HL-60 (cell line): ENCODE measurements around the gene ZFP36.

Experiments
- DNase-seq, 2 experiments: peaks; one replicate each; pipeline ENCODE4 v3.0.0-alpha.2; 2010 to 2020; ENCODE audit warnings: low read depth in 1 of 2, low spot score in 1 of 2
- H3K27ac ChIP-seq: fragments of 250-450 bp; sonication (Bioruptor Pico); replicated peaks from 2 replicates; pipeline ENCODE4 v1.5.1; 2020; ENCODE audit warnings: mild to moderate bottlenecking, moderate library complexity
- H3K27me3 ChIP-seq: fragments of 250-450 bp; sonication (Bioruptor Pico); 2 replicates; pipeline ENCODE4 v1.5.1; 2021; ENCODE audit warnings: mild to moderate bottlenecking, moderate library complexity; ENCODE audit not compliant: insufficient read depth, poor library complexity, severe bottlenecking
- H3K4me3 ChIP-seq: replicated peaks from 2 replicates; pipeline ENCODE4 v1.5.1; 2011; ENCODE audit warnings: mild to moderate bottlenecking, control low read depth, low read length; ENCODE audit not compliant: insufficient read depth
- GABPA ChIP-seq: IDR thresholded peaks from 2 replicates; pipeline ENCODE4 v1.6.1; 2012; ENCODE audit warnings: low read depth
- POLR2AphosphoS5 ChIP-seq: IDR thresholded peaks from 2 replicates; pipeline ENCODE4 v1.6.1; 2012; ENCODE audit warnings: low read depth
- SPI1 ChIP-seq: IDR thresholded peaks from 2 replicates; pipeline ENCODE4 v1.6.1; 2012; ENCODE audit warnings: low read depth, mild to moderate bottlenecking, borderline replicate concordance
- long read RNA-seq: library from polyadenylated mRNA; unstranded; transcript quantifications from one replicate; pipeline ENCODE4 v2.0.0, GENCODE V29; 2020
- TF ChIP-seq, protein P1 (sequence below): IDR thresholded peaks from one replicate; pipeline ENCODE4 v1.5.1; 2011; ENCODE audit warnings: low read length, control low read depth, inconsistent platforms; ENCODE audit not compliant: insufficient read depth
- TF ChIP-seq, protein P2 (sequence below): IDR thresholded peaks from 2 replicates; pipeline ENCODE4 v1.6.1; 2012; ENCODE audit warnings: low read depth; ENCODE audit not compliant: insufficient replicate concordance

The ZFP36 gene, protein sequence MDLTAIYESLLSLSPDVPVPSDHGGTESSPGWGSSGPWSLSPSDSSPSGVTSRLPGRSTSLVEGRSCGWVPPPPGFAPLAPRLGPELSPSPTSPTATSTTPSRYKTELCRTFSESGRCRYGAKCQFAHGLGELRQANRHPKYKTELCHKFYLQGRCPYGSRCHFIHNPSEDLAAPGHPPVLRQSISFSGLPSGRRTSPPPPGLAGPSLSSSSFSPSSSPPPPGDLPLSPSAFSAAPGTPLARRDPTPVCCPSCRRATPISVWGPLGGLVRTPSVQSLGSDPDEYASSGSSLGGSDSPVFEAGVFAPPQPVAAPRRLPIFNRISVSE
- long read RNA-seq, transcript ZFP36-203 (2 exons, 1,786 nt): major isoform, 34 of 37 reads
- long read RNA-seq, partial matches to known transcripts: 0 of 37 reads
- long read RNA-seq, other reads (novel, unspliced or antisense): 3 of 37 reads

DNA sequence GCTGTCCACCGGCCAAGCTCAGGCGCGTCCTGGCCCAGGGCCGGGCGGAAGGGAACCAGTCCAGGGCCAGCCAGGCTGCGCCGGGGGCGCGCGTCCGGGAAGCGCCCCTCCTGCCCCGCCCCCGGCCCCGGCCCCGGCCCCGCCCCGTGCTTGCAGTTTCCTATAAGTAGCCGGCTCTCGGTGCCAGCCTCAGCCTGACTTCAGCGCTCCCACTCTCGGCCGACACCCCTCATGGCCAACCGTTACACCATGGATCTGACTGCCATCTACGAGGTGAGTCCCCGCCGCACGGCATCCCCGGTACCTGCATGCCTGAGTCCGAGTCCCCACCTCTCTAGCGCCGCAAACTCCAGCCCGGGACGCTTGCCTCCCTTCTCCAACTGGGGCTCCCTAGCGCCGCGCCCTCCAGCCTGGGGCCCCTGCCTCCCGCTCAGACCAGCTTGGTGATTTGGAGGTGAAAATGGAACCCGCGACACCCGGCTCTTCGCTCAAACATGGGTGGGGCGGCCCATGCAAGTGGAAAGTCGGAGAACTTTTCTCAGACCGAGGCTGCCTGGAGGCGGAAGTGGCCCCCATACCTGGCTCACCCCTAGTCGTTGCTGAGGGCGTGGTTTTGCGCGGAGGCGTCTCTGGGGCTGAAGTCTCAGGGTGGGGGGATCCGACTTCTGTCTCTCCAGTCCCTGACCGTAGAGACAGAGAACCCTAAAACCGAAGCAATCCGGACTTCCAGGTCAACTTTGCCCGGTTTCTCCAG is at the start of gene ZFP36:
ZFP36 (plus strand) TSS at position 192 of the 754 bp plus-strand sequence; CDS start at position 250, 58 bp downstream.
- Histone ChIP-seq H3K4me3 (peak within 1 kb of the TSS; percentile 91), H3K27me3 (no peaks in the 10 kb centered on the region), H3K27ac (peak within 1 kb of the TSS; percentile 87)
- TF ChIP-seq, protein P1, sequence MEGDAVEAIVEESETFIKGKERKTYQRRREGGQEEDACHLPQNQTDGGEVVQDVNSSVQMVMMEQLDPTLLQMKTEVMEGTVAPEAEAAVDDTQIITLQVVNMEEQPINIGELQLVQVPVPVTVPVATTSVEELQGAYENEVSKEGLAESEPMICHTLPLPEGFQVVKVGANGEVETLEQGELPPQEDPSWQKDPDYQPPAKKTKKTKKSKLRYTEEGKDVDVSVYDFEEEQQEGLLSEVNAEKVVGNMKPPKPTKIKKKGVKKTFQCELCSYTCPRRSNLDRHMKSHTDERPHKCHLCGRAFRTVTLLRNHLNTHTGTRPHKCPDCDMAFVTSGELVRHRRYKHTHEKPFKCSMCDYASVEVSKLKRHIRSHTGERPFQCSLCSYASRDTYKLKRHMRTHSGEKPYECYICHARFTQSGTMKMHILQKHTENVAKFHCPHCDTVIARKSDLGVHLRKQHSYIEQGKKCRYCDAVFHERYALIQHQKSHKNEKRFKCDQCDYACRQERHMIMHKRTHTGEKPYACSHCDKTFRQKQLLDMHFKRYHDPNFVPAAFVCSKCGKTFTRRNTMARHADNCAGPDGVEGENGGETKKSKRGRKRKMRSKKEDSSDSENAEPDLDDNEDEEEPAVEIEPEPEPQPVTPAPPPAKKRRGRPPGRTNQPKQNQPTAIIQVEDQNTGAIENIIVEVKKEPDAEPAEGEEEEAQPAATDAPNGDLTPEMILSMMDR: no peak
- TF ChIP-seq SPI1: peak; percentile 31; the same call in 1 of the 2 replicates
- peak; percentile 95; the same call in 1 of the 2 replicates for TF ChIP-seq POLR2AphosphoS5
- no peak for TF ChIP-seq GABPA
- TF ChIP-seq, protein P2, sequence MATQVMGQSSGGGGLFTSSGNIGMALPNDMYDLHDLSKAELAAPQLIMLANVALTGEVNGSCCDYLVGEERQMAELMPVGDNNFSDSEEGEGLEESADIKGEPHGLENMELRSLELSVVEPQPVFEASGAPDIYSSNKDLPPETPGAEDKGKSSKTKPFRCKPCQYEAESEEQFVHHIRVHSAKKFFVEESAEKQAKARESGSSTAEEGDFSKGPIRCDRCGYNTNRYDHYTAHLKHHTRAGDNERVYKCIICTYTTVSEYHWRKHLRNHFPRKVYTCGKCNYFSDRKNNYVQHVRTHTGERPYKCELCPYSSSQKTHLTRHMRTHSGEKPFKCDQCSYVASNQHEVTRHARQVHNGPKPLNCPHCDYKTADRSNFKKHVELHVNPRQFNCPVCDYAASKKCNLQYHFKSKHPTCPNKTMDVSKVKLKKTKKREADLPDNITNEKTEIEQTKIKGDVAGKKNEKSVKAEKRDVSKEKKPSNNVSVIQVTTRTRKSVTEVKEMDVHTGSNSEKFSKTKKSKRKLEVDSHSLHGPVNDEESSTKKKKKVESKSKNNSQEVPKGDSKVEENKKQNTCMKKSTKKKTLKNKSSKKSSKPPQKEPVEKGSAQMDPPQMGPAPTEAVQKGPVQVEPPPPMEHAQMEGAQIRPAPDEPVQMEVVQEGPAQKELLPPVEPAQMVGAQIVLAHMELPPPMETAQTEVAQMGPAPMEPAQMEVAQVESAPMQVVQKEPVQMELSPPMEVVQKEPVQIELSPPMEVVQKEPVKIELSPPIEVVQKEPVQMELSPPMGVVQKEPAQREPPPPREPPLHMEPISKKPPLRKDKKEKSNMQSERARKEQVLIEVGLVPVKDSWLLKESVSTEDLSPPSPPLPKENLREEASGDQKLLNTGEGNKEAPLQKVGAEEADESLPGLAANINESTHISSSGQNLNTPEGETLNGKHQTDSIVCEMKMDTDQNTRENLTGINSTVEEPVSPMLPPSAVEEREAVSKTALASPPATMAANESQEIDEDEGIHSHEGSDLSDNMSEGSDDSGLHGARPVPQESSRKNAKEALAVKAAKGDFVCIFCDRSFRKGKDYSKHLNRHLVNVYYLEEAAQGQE: no peak
- peak; percentile 80 to 92 for DNase-seq

DNA sequence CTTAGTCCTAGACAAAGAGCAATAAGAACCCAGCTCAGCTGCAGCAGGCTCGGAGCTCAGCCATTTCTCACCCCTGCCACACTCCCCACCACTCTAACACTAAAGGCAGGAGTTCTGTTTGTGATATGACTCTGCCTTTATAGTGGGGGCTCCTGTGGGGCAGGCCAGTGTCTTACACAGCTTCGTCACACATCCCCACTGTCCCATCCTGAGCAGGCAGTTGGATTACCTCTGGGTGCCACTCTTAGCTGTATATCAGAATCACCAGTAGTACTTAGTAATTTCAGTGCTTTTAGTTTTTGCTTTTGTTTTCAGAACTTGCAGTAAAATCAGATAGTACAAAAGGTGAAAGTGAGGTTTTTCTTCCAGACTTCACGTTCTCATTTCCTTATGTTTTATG is 47.6 kb upstream of the ZFP36 start:
- Histone ChIP-seq H3K27me3 (no peaks in the 10 kb centered on the region), H3K27ac (no peak overlapping the region), H3K4me3 (no peak overlapping the region)
- TF ChIP-seq, protein P2: no peak
- TF ChIP-seq POLR2AphosphoS5 (no peak), GABPA (no peak), SPI1 (no peak)
- TF ChIP-seq, protein P1: no peak
- DNase-seq: no peak

DNA sequence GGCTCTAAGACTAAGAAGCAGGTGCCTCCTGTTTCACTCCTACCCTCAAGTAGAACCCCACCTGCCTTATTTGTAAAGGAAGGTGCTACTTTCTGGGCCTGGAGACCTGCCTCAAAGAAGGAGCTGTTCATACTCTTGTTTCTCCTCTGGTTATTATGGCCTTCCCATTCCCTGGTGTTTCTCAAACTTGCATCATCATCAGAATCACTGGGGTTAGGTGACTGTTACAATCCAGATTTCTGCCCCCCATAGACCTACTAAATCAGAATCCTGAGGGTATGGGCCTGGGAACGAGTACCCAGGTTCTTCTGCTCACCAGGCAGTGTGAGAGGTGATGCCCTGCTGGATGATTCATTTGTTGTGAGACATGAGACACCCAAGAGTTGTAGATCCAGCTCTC is 46.0 kb upstream of the ZFP36 start:
- TF ChIP-seq, protein P2: no peak
- TF ChIP-seq POLR2AphosphoS5 (no peak), GABPA (no peak), SPI1 (no peak)
- TF ChIP-seq, protein P1: no peak
- DNase-seq: no peak
- Histone ChIP-seq H3K27ac (no peak overlapping the region), H3K4me3 (no peak overlapping the region), H3K27me3 (no peaks in the 10 kb centered on the region)
